Ovary (tissue), 3 donors: ENCODE results near the gene TEX19.

Source experiments
- CTCF ChIP-seq, 3 donors: fragments of 450-650 bp in 2 of 3; fragments of 200-600 bp in 1 of 3; IDR thresholded peaks; one replicate each; pipeline versions ENCODE4 v1.5.1 to v1.8.0; 2016 to 2022; ENCODE audit warnings: antibody characterized with exemption in 3 of 3, mild to moderate bottlenecking in 1 of 3
- EP300 ChIP-seq: sonication (generic); formaldehyde crosslinking; IDR thresholded peaks from one replicate; pipeline ENCODE4 v1.6.1; 2017; ENCODE audit warnings: antibody characterized with exemption
- POLR2A ChIP-seq: fragments of 450-650 bp; IDR thresholded peaks from one replicate; pipeline ENCODE4 v1.6.1; 2017; ENCODE audit warnings: antibody characterized with exemption, mild to moderate bottlenecking, moderate library complexity
- donor health status: DM: no; HTN: no; CAD: no.

- TF ChIP-seq EP300 (no peak), POLR2A (no peak), CTCF (IDR thresholded peaks at IDR 0.05) (no peak)
Measured at GRCh38 chr17:82357394-82357793, 1.7 kb upstream of the TEX19 start.
